ENCODE results near the gene EIF3L.
A peak's percentile ranks its signal among the peaks of the same experiment; 100 is the strongest.

Gene EIF3L

GRCh38 chr22:37817705-37818408 is 31.4 kb upstream of the EIF3L start:
- DNase-seq (ENCODE audit: low read depth) = peak; percentile 76

- peak; percentile 52 for DNase-seq (ENCODE audit: low read depth)
Observed at GRCh38 chr22:37818409-37819104, 30.7 kb upstream of the EIF3L start.

GRCh38 chr22:37819105-37819433 is 30.1 kb upstream of the EIF3L start:
- no peak for DNase-seq (ENCODE audit: low read depth)

- no peak for DNase-seq (ENCODE audit: low read depth)
Observed at GRCh38 chr22:37820350-37820749, 28.9 kb upstream of the EIF3L start.

- DNase-seq (ENCODE audit: low read depth) = no peak
Observed at GRCh38 chr22:37822079-37822833, 27.0 kb upstream of the EIF3L start.

- no peak for DNase-seq (ENCODE audit: low read depth)
Observed at GRCh38 chr22:37823134-37823985, 25.9 kb upstream of the EIF3L start, which contains the start of gene GALR3. Gene GALR3 (plus strand): TSS chr22:37823382. CDS start chr22:37823407, 25 bp downstream.

GRCh38 chr22:37824674-37825641 is 24.3 kb upstream of the EIF3L start:
- no peak for DNase-seq (ENCODE audit: low read depth)

- DNase-seq (ENCODE audit: low read depth) = no peak
Observed at GRCh38 chr22:37827056-37827455, 22.2 kb upstream of the EIF3L start.

GRCh38 chr22:37830093-37830842 is 19.0 kb upstream of the EIF3L start:
- DNase-seq (ENCODE audit: low read depth) = no peak

GRCh38 chr22:37831472-37831871 is 17.7 kb upstream of the EIF3L start:
- no peak for DNase-seq (ENCODE audit: low read depth)

GRCh38 chr22:37832022-37832857 is 17.0 kb upstream of the EIF3L start:
- DNase-seq (ENCODE audit: low read depth) = no peak

- no peak for DNase-seq (ENCODE audit: low read depth)
Observed at GRCh38 chr22:37842015-37842793, 7.0 kb upstream of the EIF3L start.

- peak; percentile 34 for DNase-seq (ENCODE audit: low read depth)
Observed at GRCh38 chr22:37843741-37844089, 5.5 kb upstream of the EIF3L start.

GRCh38 chr22:37844904-37845329 is 4.3 kb upstream of the EIF3L start:
- no peak for DNase-seq (ENCODE audit: low read depth)

- DNase-seq (ENCODE audit: low read depth) = no peak
Observed at GRCh38 chr22:37846433-37846832, 2.8 kb upstream of the EIF3L start.

- DNase-seq (ENCODE audit: low read depth) = no peak
Observed at GRCh38 chr22:37848587-37849088, 581 bp upstream of the EIF3L start.

- no peak for DNase-seq (ENCODE audit: low read depth)
Observed at GRCh38 chr22:37850801-37851200, 1.6 kb downstream of the EIF3L start.

- no peak for DNase-seq (ENCODE audit: low read depth)
Observed at GRCh38 chr22:37852418-37852817, 3.2 kb downstream of the EIF3L start.
